Measurements from ENCODE around the gene DNAJC25. TPM values are rescaled to one million over a fixed set of nuclear protein-coding genes. Genes with fewer than 3 reads are reported as not detected.

DNAJC25 gene
- polyA plus RNA-seq, 3 donors = 1.1 to 6.0 (median 1.6) TPM

DNA sequence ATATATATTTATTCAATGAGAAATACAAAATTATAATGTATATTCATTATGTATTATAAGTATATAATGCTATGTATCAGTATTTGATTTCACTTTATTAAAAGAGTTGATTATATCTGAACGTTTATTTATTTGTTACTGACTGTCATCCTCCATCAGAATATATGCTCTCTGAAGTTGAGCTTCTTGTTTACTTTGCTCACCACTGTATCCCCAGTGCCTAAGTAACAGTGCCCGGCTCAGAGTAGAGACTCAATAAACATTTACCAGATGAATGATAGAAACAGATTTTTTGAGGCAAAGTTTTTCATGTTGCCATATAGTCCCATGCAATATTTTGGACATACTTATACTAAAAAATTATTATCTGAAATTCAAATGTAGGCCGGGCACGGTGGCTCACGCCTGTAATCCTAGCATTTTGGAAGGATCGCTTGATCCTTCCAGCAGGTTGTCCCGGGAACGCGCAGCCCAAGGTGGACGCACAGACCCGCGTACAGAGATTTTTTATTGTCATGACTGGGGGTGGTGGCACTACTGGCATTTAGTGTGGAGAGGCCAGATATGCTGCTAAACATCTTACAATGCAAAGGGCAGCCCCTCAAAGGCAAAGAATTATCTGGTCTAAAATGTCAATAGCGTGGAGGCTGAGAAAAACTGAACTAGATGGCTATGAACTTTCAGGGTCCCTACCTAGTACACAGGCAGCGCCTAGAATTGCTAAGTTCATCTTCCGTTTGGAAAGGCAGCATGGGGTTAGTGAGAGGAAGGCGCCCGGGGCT is 761 bp upstream of the DNAJC25 start:
- peaks cover 35% of the 10 kb centered on the region for H3K4me1 Mint-ChIP-seq
- peak overlapping the region; percentile 70 to 92 (median 76) for H3K4me3 ChIP-seq (replicated peaks in 1 of 3; ENCODE audit: low read depth in 2 of 3, low read length in 3 of 3)
- peak overlapping the region; percentile 79 to 91 (median 84) for H3K27ac Mint-ChIP-seq
- intact Hi-C loops (cut with micrococcal nuclease) = loop anchor here in 1 of 2 donors (5.0 kb wide), 1 partner anchor 148 kb away; the partner anchor contains the start of gene ECPAS
- peak overlapping the region; percentile 93 for H3K9ac ChIP-seq (ENCODE audit: insufficient read depth, low read length, poor library complexity, severe bottlenecking)
- DNase-seq = no peak
- H3K4me2 ChIP-seq (replicated peaks; ENCODE audit: extremely low read depth, low read length, poor library complexity, severe bottlenecking) = peak overlapping the region; percentile 87
- peak overlapping the region; percentile 97 for H2AFZ ChIP-seq (ENCODE audit: insufficient read depth, low read depth, low read length, poor library complexity, severe bottlenecking)
- H3K27me3 Mint-ChIP-seq (ENCODE audit: low read depth in 3 of 3) = peaks cover 0 to 2% (median 1%) of the 10 kb centered on the region in 3 donors
- peaks cover 21 to 23% of the 10 kb centered on the region in 2 donors for H3K4me1 ChIP-seq (ENCODE audit: control insufficient read depth in 1 of 2, insufficient read depth in 2 of 2, low read length in 2 of 2)
- peak overlapping the region; percentile 93 to 96 for H3K4me3 Mint-ChIP-seq
- H4K20me1 ChIP-seq (ENCODE audit: insufficient read depth, low read length) = peaks cover 11% of the 10 kb centered on the region
- peaks cover 41% of the 10 kb centered on the region for H3K79me2 ChIP-seq (ENCODE audit: insufficient read depth, low read length)
- H3K36me3 Mint-ChIP-seq = peaks cover 5 to 6% of the 10 kb centered on the region in 2 donors
- H3K9me3 ChIP-seq (replicated peaks in 1 of 2; ENCODE audit: control insufficient read depth in 1 of 2, insufficient read depth in 1 of 2, low read length in 2 of 2) = no peaks in the 10 kb centered on the region
- TF ChIP-seq, protein P1, sequence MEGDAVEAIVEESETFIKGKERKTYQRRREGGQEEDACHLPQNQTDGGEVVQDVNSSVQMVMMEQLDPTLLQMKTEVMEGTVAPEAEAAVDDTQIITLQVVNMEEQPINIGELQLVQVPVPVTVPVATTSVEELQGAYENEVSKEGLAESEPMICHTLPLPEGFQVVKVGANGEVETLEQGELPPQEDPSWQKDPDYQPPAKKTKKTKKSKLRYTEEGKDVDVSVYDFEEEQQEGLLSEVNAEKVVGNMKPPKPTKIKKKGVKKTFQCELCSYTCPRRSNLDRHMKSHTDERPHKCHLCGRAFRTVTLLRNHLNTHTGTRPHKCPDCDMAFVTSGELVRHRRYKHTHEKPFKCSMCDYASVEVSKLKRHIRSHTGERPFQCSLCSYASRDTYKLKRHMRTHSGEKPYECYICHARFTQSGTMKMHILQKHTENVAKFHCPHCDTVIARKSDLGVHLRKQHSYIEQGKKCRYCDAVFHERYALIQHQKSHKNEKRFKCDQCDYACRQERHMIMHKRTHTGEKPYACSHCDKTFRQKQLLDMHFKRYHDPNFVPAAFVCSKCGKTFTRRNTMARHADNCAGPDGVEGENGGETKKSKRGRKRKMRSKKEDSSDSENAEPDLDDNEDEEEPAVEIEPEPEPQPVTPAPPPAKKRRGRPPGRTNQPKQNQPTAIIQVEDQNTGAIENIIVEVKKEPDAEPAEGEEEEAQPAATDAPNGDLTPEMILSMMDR (IDR thresholded peaks at IDR 0.05) = no peak
- H3K27ac ChIP-seq (ENCODE audit: low read depth in 1 of 2, low read length in 2 of 2) = peak overlapping the region; percentile 1 to 90
- H3K27me3 ChIP-seq (ENCODE audit: control insufficient read depth in 2 of 2, insufficient read depth in 2 of 2, low read length in 2 of 2) = no peaks in the 10 kb centered on the region
- 9% methylated on average over 13 of the region's 17 CpGs for WGBS (ENCODE audit: insufficient coverage)
- no peaks in the 10 kb centered on the region for H3K9me3 Mint-ChIP-seq
- no peaks in the 10 kb centered on the region for H3K36me3 ChIP-seq (replicated peaks in 1 of 2; ENCODE audit: control insufficient read depth in 1 of 2, insufficient read depth in 2 of 2, low read length in 2 of 2)

DNA sequence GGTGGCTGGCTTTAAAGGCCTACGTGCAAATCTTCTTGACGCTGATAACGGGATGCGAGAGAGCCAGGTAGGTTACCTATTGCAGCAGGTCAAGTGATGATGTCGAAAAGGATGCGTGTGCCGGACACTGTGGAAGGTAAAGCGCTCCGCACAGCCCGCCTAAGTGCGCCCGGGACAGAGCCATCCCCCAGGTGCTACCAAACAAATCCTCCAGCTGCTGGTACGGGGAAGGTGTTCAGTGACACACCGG is 245 bp upstream of the DNAJC25 start:
- H3K27ac ChIP-seq (ENCODE audit: low read depth in 1 of 2, low read length in 2 of 2) = peak overlapping the region; percentile 1 to 90
- Mint-ChIP-seq H3K36me3 (peaks cover 5 to 6% of the 10 kb centered on the region in 2 donors), H3K4me1 (peaks cover 40% of the 10 kb centered on the region), H3K4me3 (peak overlapping the region; percentile 93 to 96), H3K9me3 (no peaks in the 10 kb centered on the region), H3K27me3 (ENCODE audit: low read depth in 3 of 3) (peaks cover 0 to 2% (median 1%) of the 10 kb centered on the region in 3 donors), H3K27ac (peak overlapping the region; percentile 79 to 91 (median 84))
- H3K4me1 ChIP-seq (ENCODE audit: control insufficient read depth in 1 of 2, insufficient read depth in 2 of 2, low read length in 2 of 2) = peaks cover 21 to 23% of the 10 kb centered on the region in 2 donors
- 0% methylated on average over 10 of the region's 14 CpGs for WGBS (ENCODE audit: insufficient coverage)
- no peaks in the 10 kb centered on the region for H3K27me3 ChIP-seq (ENCODE audit: control insufficient read depth in 2 of 2, insufficient read depth in 2 of 2, low read length in 2 of 2)
- no peaks in the 10 kb centered on the region for H3K36me3 ChIP-seq (replicated peaks in 1 of 2; ENCODE audit: control insufficient read depth in 1 of 2, insufficient read depth in 2 of 2, low read length in 2 of 2)
- H3K79me2 ChIP-seq (ENCODE audit: insufficient read depth, low read length) = peaks cover 46% of the 10 kb centered on the region
- H4K20me1 ChIP-seq (ENCODE audit: insufficient read depth, low read length) = peaks cover 14% of the 10 kb centered on the region
- no peaks in the 10 kb centered on the region for H3K9me3 ChIP-seq (replicated peaks in 1 of 2; ENCODE audit: control insufficient read depth in 1 of 2, insufficient read depth in 1 of 2, low read length in 2 of 2)
- TF ChIP-seq, protein P1 (IDR thresholded peaks at IDR 0.05) = no peak
- no peak for DNase-seq
- peak overlapping the region; percentile 70 to 92 (median 76) for H3K4me3 ChIP-seq (replicated peaks in 1 of 3; ENCODE audit: low read depth in 2 of 3, low read length in 3 of 3)
- peak overlapping the region; percentile 93 for H3K9ac ChIP-seq (ENCODE audit: insufficient read depth, low read length, poor library complexity, severe bottlenecking)
- H2AFZ ChIP-seq (ENCODE audit: insufficient read depth, low read depth, low read length, poor library complexity, severe bottlenecking) = peak overlapping the region; percentile 97
- intact Hi-C loops (cut with micrococcal nuclease) = loop anchor here in 1 of 2 donors (5.0 kb wide), 1 partner anchor 149 kb away; the partner anchor contains the start of gene ECPAS
- peak overlapping the region; percentile 87 for H3K4me2 ChIP-seq (replicated peaks; ENCODE audit: extremely low read depth, low read length, poor library complexity, severe bottlenecking)

All from CD14-positive monocyte (primary cell).